HS-5 (cell line): Measurements from ENCODE around the gene ZNF562.

ENCODE experiments used
- DNase-seq: peaks from one replicate; pipeline ENCODE4 v3.0.0-alpha.2; 2012; ENCODE audit warnings: low read depth

Gene ZNF562

DNA sequence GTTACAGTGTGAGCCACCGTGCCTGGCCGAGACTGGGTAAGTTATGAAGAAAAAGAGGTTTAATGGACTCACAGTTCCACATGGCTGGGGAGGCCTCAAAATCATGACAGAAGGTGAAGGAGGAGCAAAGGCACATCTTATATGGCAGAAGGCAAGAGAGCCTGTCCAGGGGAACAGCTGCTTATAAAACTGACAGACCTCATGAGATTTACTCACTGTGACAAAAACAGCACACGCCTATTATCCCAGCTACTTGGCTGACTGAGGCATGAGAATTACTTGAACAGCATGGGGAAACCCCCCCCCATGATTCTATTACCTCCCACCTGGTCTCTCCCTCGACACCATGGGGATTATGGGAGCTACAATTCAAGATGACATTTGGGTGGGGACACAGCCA, 30.4 kb downstream of the ZNF562 start:
- no peak for DNase-seq

DNA sequence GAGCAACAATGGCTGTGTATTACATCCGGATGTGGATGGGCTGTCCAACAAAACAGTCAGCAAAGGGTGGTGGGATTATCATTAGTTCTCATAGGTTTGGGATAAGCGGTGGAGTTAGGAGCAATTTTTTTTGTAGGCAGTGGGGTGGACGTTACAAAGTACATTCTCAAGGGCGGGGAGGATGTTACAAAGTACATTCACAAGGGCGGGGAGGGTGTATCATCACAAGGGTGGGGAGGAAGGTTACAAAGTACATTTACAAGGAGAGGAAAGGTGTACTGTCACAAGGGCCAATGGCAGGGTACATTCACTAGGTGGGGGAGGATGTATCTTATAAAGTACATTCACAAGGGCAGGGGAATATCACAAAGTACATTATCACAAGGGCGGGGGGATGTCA, 33.1 kb downstream of the ZNF562 start:
- DNase-seq = no peak

DNA sequence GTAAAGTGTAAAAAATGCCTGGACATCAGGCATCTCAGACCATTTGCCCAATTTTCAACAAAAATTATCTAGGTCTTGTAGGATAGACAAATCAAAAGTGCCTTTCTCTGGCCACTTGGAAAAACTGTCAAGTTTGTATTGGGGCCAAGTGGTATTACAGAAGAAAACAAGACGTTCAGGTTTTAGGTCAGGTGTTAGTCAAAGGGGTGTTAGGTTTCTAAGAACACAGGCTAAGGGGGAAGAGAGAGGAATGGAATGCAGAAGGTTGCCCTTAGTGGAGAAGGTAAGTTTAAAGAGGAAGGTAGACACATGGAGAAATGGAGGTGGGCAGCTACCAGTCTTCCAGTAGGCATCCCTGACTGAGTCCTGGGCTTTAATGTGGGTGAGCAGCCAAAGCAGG, 33.9 kb downstream of the ZNF562 start:
- no peak for DNase-seq

DNA sequence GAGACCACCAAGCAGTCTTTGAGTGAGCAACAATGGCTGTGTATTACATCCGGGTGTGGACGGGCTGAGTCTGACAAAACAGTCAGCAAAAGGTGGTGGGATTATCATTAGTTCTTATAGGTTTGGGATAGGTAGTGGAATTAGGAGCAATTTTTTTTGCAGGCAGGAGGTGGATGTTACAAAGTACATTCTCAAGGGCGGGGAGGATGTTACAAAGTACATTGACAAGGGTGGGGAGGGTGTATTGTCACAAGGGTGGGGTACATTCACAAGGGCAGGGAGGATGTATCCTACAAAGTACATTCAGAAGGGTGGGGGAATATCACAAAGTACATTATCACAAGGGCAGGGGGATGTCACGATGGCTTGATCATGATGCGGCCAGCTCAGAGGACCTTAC, 38.9 kb downstream of the ZNF562 start:
- no peak for DNase-seq

DNA sequence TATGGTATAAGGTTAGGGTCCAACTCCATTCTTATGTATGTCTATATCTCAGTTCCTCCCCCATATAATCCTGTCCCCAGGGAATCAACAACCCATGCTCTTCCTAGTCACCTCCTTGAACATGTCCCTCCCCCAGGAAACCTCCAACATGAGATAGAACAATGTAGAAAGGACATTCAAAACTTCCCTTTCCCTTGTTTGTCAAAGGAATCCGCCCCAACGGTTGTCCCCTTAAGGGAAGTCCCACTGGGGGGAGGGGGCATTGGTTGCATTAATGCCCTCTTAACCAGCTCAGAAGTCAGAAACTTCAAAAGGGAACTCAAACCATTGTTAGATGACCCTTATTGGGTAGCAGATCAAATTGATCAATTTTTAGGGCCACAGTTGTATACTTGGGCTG, 47.0 kb downstream of the ZNF562 start:
- no peak for DNase-seq

DNA sequence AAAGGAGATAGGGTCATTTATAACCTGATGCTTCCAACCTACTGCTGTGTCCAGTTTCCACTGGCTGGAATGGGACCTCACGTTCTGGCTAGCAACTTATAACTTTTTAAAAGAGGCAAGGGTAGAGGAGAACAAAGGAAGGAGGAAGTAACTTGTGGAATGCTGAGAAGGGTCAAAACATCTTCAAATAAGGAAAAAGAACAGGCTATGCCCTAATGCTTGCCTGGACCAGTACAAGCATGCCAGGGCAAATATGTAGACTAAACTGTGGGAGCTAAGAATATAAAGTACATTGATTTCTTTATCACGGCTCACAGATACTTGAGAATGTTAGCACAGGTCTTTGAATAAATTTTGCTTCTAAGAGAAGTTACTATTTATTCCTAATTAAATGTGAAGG, 52.4 kb downstream of the ZNF562 start:
- no peak for DNase-seq

DNA sequence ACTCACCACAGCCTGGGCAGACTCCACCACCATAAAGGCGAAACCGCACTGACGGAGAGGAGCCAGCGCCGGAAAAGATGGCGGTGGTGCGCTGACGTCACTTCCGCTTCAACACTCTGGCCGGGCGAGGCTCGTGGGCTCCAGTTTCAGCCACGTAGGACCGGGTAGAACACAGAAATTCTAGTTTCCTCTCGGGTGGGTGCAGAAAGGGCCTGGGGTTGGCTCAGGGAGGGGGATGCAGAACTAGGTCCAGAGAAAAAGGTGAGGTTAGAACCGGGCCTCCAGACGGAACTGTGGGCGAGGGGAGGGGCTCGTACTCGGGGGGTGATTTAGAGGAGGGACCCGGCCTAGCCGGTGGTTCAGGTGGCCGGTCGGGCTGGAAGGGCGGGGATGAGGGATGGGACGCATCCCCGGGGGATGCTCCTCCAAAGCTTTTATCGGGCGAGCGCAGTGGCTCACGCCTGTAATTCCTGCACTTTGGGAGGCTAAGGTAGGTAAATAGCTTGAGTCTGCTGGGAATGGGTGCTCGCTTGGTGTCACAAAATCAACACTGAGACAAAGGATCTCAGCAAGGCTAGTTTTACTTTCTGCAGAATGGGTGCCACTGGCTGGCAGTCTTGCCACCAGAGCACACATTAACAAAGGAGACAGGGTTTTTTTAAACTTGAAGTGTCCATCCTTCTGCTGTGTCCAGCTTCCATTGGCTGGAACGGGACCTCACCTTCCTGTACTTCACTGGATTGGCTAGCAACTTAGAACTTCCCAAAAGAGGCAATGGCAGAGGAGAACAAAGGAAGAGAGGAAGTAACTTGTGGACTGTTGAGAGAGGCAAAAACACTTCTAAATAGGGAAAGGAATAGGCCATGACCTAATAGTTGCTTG, 53.5 kb downstream of the ZNF562 start, which contains the start of gene ZNF561:
TSS of gene ZNF561 (minus strand) at position 77 of the 882 bp plus-strand sequence. CDS start 1,776 bp downstream, outside the sequence.
- peak; percentile 52 for DNase-seq

DNA sequence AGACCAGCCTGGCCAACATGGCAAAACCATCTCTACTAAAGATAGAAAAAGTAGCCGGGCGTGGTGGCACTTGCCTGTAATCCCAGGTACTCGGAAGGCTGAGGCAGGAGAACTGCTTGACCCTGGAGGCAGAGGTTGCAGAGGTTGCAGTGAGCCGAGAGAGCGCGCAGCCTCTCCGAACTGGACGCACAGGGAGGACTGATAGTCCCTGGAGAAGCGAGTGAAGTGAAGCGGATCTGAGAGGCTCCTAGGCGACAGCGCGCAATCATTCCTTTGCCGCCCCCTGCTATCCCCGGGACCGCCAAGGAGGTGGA, 54.1 kb downstream of the ZNF562 start:
- no peak for DNase-seq

DNA sequence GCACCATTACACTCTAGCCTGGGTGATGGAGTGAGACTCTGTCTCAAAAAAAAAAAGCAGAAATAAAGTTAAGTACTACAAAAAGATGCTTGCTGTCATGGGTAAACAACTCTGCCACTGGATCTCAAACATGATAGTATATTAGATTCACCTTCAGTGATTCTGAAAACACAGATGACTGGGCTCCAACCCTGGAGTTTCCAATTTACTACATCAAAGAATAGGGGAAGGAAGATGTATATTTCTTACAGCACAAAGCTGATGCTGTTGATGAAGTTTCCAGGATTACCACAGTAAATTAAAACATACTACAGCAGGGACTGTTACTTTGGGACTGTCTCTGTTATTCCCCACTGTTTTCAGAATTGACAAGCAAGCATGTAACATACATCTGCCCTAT, 59.1 kb downstream of the ZNF562 start:
- no peak for DNase-seq

DNA sequence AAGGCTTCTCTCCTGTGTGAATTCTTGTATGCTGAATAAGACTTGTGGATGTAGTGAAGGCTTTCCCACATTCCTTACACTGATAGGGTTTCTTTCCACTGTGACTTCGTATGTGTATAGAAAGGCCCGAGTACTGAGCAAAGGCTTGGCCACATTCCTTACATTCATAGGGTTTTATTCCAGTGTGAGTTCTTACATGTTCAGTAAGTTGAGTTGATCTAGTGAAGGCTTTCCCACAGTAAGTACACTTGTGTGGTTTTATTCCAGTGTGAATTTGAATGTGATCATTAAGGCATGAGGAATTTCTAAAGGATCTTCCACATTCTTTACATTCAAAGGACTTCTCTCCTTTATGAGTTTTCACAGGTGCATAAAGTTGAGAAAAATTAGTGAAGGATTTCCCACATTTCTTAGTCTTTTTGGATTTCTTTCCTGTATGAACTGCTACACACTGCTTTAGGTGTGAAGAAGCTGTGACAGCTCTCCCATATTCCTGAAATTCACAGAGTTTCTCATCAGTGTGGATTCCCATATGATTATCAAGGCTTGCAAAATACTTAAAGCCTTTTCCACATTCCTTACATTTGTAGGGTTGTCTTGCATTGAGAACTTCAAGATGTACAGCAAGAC, 64.3 kb downstream of the ZNF562 start:
- DNase-seq = no peak

DNA sequence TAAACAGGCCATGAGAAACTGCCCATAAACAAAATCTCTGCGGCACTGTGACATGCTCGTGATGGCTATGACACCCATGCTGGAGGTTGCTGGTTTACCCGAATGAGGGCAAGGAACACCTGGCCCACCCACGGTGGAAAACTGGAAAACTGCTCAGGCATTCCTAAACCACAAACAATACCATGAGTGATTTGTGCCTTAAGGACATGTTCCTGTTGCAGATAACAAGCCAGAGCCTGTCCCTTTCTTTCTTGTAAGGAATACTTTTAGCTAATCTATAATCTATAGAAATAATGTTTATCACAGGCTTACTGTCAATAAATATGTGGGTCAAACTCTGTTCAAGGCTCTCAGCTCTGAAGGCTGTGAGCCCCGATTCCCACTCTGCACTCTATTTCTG, 66.0 kb downstream of the ZNF562 start:
- no peak for DNase-seq

DNA sequence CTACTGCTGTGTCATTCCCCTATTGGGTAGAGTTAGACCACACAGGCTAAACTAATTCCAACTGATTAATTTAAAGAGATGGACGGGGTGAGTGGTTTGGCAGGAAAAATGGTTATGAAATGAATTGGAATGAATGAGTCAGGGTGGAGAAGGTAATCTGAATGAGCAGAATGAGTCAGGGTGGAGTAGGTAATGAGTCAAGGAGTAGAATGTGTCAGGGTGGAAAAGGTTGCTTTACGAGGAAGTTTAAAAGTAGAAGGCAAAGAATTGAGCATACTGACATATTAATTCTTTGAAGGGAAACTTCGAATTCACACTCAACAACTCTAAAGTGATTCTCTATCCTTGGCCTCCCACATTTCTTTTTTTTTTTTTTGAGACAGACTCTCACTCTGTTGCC, 77.9 kb downstream of the ZNF562 start:
- DNase-seq = peak; percentile 93
